Measurements from ENCODE around the gene CYBC1. TPM values are rescaled to one million over a fixed set of nuclear protein-coding genes. Genes with fewer than 3 reads are reported as not detected.

Gene CYBC1
- total RNA-seq, 2 experiments from 2014 or later = 220 to 247 TPM

GRCh38 chr17:82424001-82424862 is 26.3 kb downstream of the CYBC1 start:
- ATAC-seq (peak; percentile 72), DNase-seq (peak; percentile 78)
- peaks cover 29% of the 10 kb centered on the region for H3K36me3 Mint-ChIP-seq (ENCODE audit: low read depth)
- CTCF ChIA-PET = interaction anchor here (0.6 to 1.8 kb wide), 9 partner anchors 8 to 201 kb away, joined by 3 to 9 read pairs (median 3); no protein-coding TSS in a partner anchor
- no peak overlapping the region for H3K4me3 Mint-ChIP-seq
- H3K27me3 Mint-ChIP-seq (ENCODE audit: low read depth) = no peaks in the 10 kb centered on the region
- H3K4me1 Mint-ChIP-seq (ENCODE audit: low read depth) = peaks cover 33% of the 10 kb centered on the region
- H3K27ac Mint-ChIP-seq = peak overlapping the region; percentile 5
- POLR2A ChIA-PET = interaction anchor here (0.7 to 1.0 kb wide), 2 partner anchors 25 to 66 kb away, joined by 3 to 5 read pairs; no protein-coding TSS in a partner anchor
- no peaks in the 10 kb centered on the region for H3K9me3 Mint-ChIP-seq (ENCODE audit: insufficient read depth)

GRCh38 chr17:82419540-82419939 is 31.0 kb downstream of the CYBC1 start:
- H3K4me3 Mint-ChIP-seq = peak overlapping the region; percentile 81
- DNase-seq = no peak
- H3K36me3 Mint-ChIP-seq (ENCODE audit: low read depth) = peaks cover 25% of the 10 kb centered on the region
- ChIA-PET POLR2A (interaction anchor here (0.7 to 1.7 kb wide), 6 partner anchors 10 to 191 kb away, joined by 3 to 7 read pairs (median 4); partner anchors contain the start of genes FOXK2 and SLC16A3), CTCF (interaction anchor here (0.8 to 1.8 kb wide), 8 partner anchors 8 to 382 kb away, joined by 3 to 7 read pairs (median 3); partner anchors contain the start of gene DCXR)
- ATAC-seq = no peak
- H3K4me1 Mint-ChIP-seq (ENCODE audit: low read depth) = peaks cover 35% of the 10 kb centered on the region
- H3K9me3 Mint-ChIP-seq (ENCODE audit: insufficient read depth) = no peaks in the 10 kb centered on the region
- H3K27ac Mint-ChIP-seq = peak overlapping the region; percentile 85
- H3K27me3 Mint-ChIP-seq (ENCODE audit: low read depth) = no peaks in the 10 kb centered on the region

GRCh38 chr17:82418001-82418986 is 32.3 kb downstream of the CYBC1 start, which contains the start of the genes HEXD and OGFOD3:
Gene HEXD, plus strand, starts transcription at chr17:82418347. Its CDS starts 1,453 bp downstream, at chr17:82419800.
Gene OGFOD3, minus strand, starts transcription at chr17:82418586. Its CDS starts 101 bp downstream, at chr17:82418485.
- H3K4me1 Mint-ChIP-seq (ENCODE audit: low read depth) = peaks cover 33% of the 10 kb centered on the region
- no peaks in the 10 kb centered on the region for H3K27me3 Mint-ChIP-seq (ENCODE audit: low read depth)
- H3K9me3 Mint-ChIP-seq (ENCODE audit: insufficient read depth) = no peaks in the 10 kb centered on the region
- ChIA-PET CTCF (interaction anchor here (1.0 to 2.3 kb wide), 9 partner anchors 10 to 183 kb away, joined by 3 to 7 read pairs (median 3); no protein-coding TSS in a partner anchor), POLR2A (interaction anchor here (0.6 to 1.7 kb wide), 7 partner anchors 31 to 177 kb away, joined by 3 to 7 read pairs (median 4); partner anchors contain the start of gene FOXK2)
- peak within 1 kb of the TSS; percentile 81 for H3K4me3 Mint-ChIP-seq
- peaks cover 29% of the 10 kb centered on the region for H3K36me3 Mint-ChIP-seq (ENCODE audit: low read depth)
- DNase-seq (peak; percentile 85), ATAC-seq (peak; percentile 86)
- H3K27ac Mint-ChIP-seq = peak within 1 kb of the TSS; percentile 85

- CTCF ChIA-PET = interaction anchor here (1.3 to 2.3 kb wide), 3 partner anchors 8 to 66 kb away, joined by 3 to 7 read pairs (median 4); no protein-coding TSS in a partner anchor
- H3K9me3 Mint-ChIP-seq (ENCODE audit: insufficient read depth) = no peaks in the 10 kb centered on the region
- POLR2A ChIA-PET = interaction anchor here (1.0 kb wide), 1 partner anchor 32 kb away, joined by 3 read pairs; no protein-coding TSS in a partner anchor
- H3K4me1 Mint-ChIP-seq (ENCODE audit: low read depth) = peaks cover 33% of the 10 kb centered on the region
- no peak overlapping the region for H3K4me3 Mint-ChIP-seq
- H3K36me3 Mint-ChIP-seq (ENCODE audit: low read depth) = peaks cover 24% of the 10 kb centered on the region
- ATAC-seq = no peak
- no peaks in the 10 kb centered on the region for H3K27me3 Mint-ChIP-seq (ENCODE audit: low read depth)
- DNase-seq = no peak
- no peak overlapping the region for H3K27ac Mint-ChIP-seq
These were observed 33.8 kb downstream of the CYBC1 start for GRCh38 chr17:82416771-82417170.

- peaks cover 33% of the 10 kb centered on the region for H3K4me1 Mint-ChIP-seq (ENCODE audit: low read depth)
- CTCF ChIA-PET = interaction anchor here (1.3 to 2.3 kb wide), 2 partner anchors 9 to 65 kb away, joined by 4 to 7 read pairs; no protein-coding TSS in a partner anchor
- no peaks in the 10 kb centered on the region for H3K9me3 Mint-ChIP-seq (ENCODE audit: insufficient read depth)
- POLR2A ChIA-PET = interaction anchor here (1.0 kb wide), 1 partner anchor 33 kb away, joined by 3 read pairs; no protein-coding TSS in a partner anchor
- H3K4me3 Mint-ChIP-seq = no peak overlapping the region
- no peak overlapping the region for H3K27ac Mint-ChIP-seq
- H3K27me3 Mint-ChIP-seq (ENCODE audit: low read depth) = no peaks in the 10 kb centered on the region
- H3K36me3 Mint-ChIP-seq (ENCODE audit: low read depth) = peaks cover 23% of the 10 kb centered on the region
- ATAC-seq = no peak
- no peak for DNase-seq
These were observed 34.3 kb downstream of the CYBC1 start for GRCh38 chr17:82416264-82416663.

GRCh38 chr17:82415786-82416185 is 34.8 kb downstream of the CYBC1 start:
- no peak for DNase-seq
- ATAC-seq = no peak
- Mint-ChIP-seq H3K4me1 (ENCODE audit: low read depth) (peaks cover 28% of the 10 kb centered on the region), H3K36me3 (ENCODE audit: low read depth) (peaks cover 18% of the 10 kb centered on the region), H3K4me3 (no peak overlapping the region), H3K9me3 (ENCODE audit: insufficient read depth) (no peaks in the 10 kb centered on the region), H3K27me3 (ENCODE audit: low read depth) (no peaks in the 10 kb centered on the region), H3K27ac (no peak overlapping the region)
- POLR2A ChIA-PET = no interaction called here
- CTCF ChIA-PET = interaction anchor here (1.3 to 3.0 kb wide), 2 partner anchors 9 to 58 kb away, joined by 4 to 11 read pairs; partner anchors contain the start of gene TEX19

- H3K27me3 Mint-ChIP-seq (ENCODE audit: low read depth) = no peaks in the 10 kb centered on the region
- H3K4me3 Mint-ChIP-seq = no peak overlapping the region
- DNase-seq = no peak
- CTCF ChIA-PET = interaction anchor here (2.7 to 3.0 kb wide), 2 partner anchors 58 to 64 kb away, joined by 11 to 19 read pairs; partner anchors contain the start of gene TEX19
- peaks cover 26% of the 10 kb centered on the region for H3K4me1 Mint-ChIP-seq (ENCODE audit: low read depth)
- POLR2A ChIA-PET = interaction anchor here (0.5 kb wide), 1 partner anchor 25 kb away, joined by 3 read pairs; no protein-coding TSS in a partner anchor
- no peak for ATAC-seq
- H3K27ac Mint-ChIP-seq = no peak overlapping the region
- H3K36me3 Mint-ChIP-seq (ENCODE audit: low read depth) = peaks cover 17% of the 10 kb centered on the region
- H3K9me3 Mint-ChIP-seq (ENCODE audit: insufficient read depth) = no peaks in the 10 kb centered on the region
These were observed 35.2 kb downstream of the CYBC1 start for GRCh38 chr17:82415336-82415735.

- Mint-ChIP-seq H3K36me3 (ENCODE audit: low read depth) (peaks cover 10% of the 10 kb centered on the region), H3K9me3 (ENCODE audit: insufficient read depth) (no peaks in the 10 kb centered on the region), H3K4me1 (ENCODE audit: low read depth) (peaks cover 19% of the 10 kb centered on the region), H3K27ac (no peak overlapping the region), H3K4me3 (no peak overlapping the region), H3K27me3 (ENCODE audit: low read depth) (no peaks in the 10 kb centered on the region)
- DNase-seq = peak; percentile 84
- ChIA-PET POLR2A (interaction anchor here (0.5 to 0.8 kb wide), 2 partner anchors 25 to 62 kb away, joined by 3 to 5 read pairs; no protein-coding TSS in a partner anchor), CTCF (interaction anchor here (0.7 to 3.0 kb wide), 4 partner anchors 48 to 173 kb away, joined by 3 to 19 read pairs (median 7); partner anchors contain the start of gene TEX19)
- ATAC-seq = peak; percentile 32
These were observed 35.8 kb downstream of the CYBC1 start for GRCh38 chr17:82414548-82415281.

- ChIA-PET POLR2A (no interaction called here), CTCF (interaction anchor here (1.0 to 3.0 kb wide), 3 partner anchors 14 to 62 kb away, joined by 3 to 19 read pairs (median 11); partner anchors contain the start of gene TEX19)
- Mint-ChIP-seq H3K27me3 (ENCODE audit: low read depth) (no peaks in the 10 kb centered on the region), H3K27ac (no peak overlapping the region), H3K9me3 (ENCODE audit: insufficient read depth) (no peaks in the 10 kb centered on the region), H3K4me1 (ENCODE audit: low read depth) (peaks cover 16% of the 10 kb centered on the region), H3K36me3 (ENCODE audit: low read depth) (peaks cover 8% of the 10 kb centered on the region), H3K4me3 (no peak overlapping the region)
- ATAC-seq (no peak), DNase-seq (no peak)
These were observed 37.7 kb downstream of the CYBC1 start for GRCh38 chr17:82412535-82413520.
